Panc1 (cell line): ENCODE data around the gene MCM8.

ENCODE experiments used
- CTCF ChIP-seq: fragments of 450-650 bp; IDR thresholded peaks from 2 replicates; pipeline ENCODE4 v1.5.1; 2017; ENCODE audit warnings: mild to moderate bottlenecking
- POLR2AphosphoS5 ChIP-seq: IDR thresholded peaks from 2 replicates; pipeline ENCODE4 v1.6.1; 2012; ENCODE audit warnings: mild to moderate bottlenecking, low read depth, low read length, moderate library complexity
- REST ChIP-seq, 2 experiments: IDR thresholded peaks; 2 replicates each; pipeline ENCODE4 v1.6.1; 2011 to 2012; ENCODE audit warnings: low read depth in 2 of 2, control low read depth in 1 of 2, low read length in 1 of 2, mild to moderate bottlenecking in 1 of 2, moderate library complexity in 1 of 2; ENCODE audit not compliant: insufficient read depth in 1 of 2
- SIN3A ChIP-seq: IDR thresholded peaks from 2 replicates; pipeline ENCODE4 v1.6.1; 2012; ENCODE audit warnings: low read depth, mild to moderate bottlenecking, low read length, moderate library complexity, borderline replicate concordance; ENCODE audit not compliant: insufficient read depth

GRCh38 chr20:5991623-5992441, 41.4 kb downstream of the MCM8 start:
- TF ChIP-seq CTCF = no peak
- no peak for TF ChIP-seq SIN3A
- TF ChIP-seq REST (IDR thresholded peaks at IDR 0.05; ENCODE audit: insufficient read depth in 1 of 2, low read depth in 2 of 2, low read length in 1 of 2) = no peak
- TF ChIP-seq POLR2AphosphoS5 = no peak
